ENCODE data around the gene KRT84.

DNA sequence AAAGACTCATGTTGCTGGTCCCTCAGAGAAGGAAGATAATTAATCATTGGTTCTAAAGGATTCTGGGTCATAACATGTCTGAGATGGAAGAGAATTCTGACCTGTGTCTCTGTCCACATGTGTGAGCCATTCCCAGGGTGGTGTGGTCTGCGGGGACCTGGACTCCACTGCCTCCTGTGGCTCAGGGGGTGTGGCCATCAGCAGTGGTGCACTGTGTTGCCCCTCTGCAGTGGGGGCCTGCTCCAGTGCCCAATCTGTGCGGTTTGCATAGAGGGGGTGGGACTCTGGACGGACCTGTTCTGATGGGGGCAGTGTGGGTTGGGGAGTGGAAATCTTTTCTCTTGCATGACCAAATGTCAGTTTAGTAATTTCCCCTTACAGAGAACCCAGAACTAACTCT lies 31.7 kb downstream of the KRT84 start:
- TF ChIP-seq, protein P1, sequence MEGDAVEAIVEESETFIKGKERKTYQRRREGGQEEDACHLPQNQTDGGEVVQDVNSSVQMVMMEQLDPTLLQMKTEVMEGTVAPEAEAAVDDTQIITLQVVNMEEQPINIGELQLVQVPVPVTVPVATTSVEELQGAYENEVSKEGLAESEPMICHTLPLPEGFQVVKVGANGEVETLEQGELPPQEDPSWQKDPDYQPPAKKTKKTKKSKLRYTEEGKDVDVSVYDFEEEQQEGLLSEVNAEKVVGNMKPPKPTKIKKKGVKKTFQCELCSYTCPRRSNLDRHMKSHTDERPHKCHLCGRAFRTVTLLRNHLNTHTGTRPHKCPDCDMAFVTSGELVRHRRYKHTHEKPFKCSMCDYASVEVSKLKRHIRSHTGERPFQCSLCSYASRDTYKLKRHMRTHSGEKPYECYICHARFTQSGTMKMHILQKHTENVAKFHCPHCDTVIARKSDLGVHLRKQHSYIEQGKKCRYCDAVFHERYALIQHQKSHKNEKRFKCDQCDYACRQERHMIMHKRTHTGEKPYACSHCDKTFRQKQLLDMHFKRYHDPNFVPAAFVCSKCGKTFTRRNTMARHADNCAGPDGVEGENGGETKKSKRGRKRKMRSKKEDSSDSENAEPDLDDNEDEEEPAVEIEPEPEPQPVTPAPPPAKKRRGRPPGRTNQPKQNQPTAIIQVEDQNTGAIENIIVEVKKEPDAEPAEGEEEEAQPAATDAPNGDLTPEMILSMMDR (IDR thresholded peaks at IDR 0.05): no peak
- no peak for TF ChIP-seq POLR2A (IDR thresholded peaks at IDR 0.05)
